GM12801 (cell line): ENCODE data around the gene SORL1-AS1.

Experiments used
- TF ChIP-seq, protein P1 (sequence below): IDR thresholded peaks from one replicate; pipeline ENCODE4 v1.5.1; 2011; ENCODE audit warnings: control low read depth; ENCODE audit not compliant: insufficient read length; ENCODE audit errors: extremely low read depth

Gene SORL1-AS1

DNA sequence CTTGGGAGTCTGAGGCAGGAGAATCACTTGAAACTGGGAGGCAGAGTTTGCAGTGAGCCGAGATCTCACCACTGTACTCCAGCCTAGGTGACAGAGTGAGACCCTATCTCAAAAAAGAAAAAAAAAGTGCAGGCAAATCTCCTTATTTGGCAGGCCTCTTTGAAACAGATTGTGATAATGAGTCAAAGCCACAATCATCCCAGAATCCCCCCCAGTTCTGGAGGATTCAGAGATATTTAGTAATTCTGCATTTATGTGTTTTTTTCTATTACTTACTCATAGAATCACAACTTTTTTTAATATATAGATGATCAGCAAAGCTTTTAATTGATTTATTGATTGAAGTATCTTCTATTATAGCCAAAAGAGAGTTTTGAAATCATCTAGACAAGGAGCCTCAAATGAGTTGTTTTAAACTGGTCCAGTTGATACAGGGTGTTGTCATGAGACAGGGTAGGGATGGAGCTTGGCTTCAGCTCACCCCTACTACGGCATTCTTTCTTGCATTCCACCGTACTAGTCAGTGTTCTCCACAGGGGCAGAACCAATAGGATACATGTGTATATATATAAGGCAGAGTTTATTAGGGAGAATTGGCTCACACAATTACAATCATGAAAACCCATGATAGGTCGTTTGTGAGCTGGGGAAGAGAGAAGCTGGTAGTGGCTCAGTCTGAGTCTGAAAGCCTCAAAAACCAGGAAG, 39.9 kb downstream of the SORL1-AS1 start:
- TF ChIP-seq, protein P1, sequence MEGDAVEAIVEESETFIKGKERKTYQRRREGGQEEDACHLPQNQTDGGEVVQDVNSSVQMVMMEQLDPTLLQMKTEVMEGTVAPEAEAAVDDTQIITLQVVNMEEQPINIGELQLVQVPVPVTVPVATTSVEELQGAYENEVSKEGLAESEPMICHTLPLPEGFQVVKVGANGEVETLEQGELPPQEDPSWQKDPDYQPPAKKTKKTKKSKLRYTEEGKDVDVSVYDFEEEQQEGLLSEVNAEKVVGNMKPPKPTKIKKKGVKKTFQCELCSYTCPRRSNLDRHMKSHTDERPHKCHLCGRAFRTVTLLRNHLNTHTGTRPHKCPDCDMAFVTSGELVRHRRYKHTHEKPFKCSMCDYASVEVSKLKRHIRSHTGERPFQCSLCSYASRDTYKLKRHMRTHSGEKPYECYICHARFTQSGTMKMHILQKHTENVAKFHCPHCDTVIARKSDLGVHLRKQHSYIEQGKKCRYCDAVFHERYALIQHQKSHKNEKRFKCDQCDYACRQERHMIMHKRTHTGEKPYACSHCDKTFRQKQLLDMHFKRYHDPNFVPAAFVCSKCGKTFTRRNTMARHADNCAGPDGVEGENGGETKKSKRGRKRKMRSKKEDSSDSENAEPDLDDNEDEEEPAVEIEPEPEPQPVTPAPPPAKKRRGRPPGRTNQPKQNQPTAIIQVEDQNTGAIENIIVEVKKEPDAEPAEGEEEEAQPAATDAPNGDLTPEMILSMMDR, result no peak

DNA sequence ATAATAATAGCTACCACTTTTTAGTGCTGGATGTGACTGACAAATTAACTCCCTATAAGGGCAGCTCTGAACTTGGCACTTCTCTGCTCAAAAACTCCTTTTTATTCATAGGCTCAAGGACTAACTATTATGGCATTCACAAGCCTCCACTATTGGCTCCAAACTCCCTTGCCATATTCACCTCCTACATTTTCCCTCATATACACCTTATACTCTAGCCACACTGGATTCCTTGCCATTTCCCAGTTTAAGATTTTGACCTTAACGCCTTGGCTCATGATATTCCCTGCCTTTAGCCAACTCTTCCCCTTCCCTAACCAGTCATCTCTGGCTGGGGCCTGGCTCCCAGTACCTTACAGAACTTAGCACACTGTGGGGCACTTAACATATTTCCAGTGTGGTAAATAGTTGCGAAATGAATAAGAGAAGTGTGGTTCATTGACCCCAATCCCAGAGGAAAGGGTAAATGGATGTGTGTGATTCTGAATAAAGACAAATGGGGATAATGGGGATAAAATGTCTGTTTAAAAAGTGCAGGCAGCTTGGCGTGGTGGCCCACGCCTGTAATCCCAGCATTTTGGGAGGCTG, 40.7 kb downstream of the SORL1-AS1 start:
- TF ChIP-seq, protein P1, result no peak

DNA sequence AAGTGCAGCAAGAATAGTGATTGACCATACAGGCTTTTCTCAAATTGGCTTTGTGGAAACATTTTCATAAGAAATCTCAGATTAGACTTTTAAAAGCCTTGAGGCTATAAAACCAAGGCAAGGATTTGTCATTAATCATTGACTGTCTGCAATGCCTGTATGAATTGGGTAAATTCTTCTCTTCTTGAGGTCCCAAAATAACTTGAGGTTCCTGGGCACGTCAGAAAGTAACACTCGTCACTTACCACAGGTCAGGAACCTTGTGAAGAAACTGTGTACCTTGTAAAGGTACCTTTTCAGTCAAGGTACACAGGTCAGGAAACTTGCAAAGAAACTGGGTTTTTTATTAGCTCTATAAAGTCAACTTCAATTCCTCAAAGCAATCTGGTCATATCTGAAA, 43.9 kb downstream of the SORL1-AS1 start:
- TF ChIP-seq, protein P1, result no peak

DNA sequence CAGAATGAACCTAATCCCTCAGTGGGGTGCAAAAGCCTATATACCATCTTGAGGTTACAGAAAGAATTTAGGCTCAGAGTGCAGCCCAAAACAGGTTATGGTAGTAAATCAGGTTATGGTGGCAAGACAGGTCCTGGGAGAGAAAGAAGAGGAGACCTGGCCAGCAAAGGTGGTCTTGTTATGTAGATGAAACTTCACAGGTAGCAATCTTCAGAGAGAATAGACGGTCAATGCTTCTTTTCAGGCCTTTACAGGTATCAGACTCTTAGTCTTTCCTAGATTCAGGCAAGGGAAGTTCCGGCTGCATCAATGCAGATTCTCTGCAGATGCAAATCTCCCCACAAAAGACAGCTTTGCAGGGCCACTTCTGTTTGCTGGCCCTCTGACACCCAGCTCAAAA, 46.5 kb downstream of the SORL1-AS1 start:
- TF ChIP-seq, protein P1, result no peak

DNA sequence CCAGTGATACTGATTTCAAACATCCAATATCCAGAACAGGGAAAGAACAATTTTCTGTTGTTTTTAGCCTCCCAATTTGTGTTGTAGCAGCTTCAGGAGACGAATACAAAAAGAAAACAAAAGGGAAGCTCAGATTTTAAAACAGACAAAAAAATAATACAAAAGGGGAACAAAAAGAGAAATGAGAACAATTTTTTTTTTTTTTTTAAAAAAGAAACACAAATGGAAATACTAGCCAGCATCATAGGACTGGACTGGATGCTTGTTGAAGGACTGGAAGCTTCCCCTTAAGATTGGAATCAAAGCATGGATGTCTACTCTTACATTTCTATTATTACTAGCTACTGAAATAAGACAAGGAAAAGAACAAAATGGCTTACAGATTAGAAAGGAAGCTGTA, 47.1 kb downstream of the SORL1-AS1 start:
- TF ChIP-seq, protein P1, result no peak

DNA sequence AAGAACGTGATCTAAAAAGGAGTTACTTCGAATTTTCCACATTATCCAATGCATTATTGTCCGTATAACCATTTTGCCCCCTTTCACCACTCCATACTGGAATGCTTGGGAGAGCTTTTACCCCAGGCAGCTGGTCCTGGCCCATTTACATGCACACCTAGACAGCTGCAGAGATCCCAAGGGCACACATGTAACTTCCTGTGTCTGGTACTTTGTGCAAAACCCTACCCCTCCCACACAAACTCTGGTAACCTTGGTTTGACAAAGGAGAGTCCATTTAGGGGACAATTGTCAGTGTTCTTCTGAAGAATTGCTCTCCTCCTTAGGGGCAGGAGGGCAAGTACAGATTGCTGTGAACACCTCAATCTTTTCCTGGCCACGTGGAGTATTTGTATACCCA, 58.0 kb downstream of the SORL1-AS1 start:
- TF ChIP-seq, protein P1, result no peak

DNA sequence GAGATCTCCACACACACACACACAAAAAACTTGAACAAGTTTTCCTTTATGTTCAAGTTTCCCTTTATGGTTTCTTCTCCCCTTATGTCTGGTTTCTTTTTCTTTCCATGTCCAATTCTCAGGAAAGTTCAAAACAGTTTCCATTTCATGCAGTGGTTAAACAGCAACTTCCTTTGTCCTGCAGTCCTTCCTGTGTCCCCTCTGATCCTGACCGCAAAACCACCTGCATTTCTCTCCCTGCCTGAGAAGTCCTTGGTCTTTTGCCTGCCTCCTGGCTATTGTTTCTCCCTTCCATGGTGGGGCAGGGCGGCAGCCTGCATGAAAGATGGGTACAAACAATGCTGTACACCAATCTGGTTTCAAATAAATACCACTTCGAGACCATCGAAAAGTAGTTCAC, 58.9 kb downstream of the SORL1-AS1 start:
- TF ChIP-seq, protein P1, result no peak
